ENCODE measurements around the gene GORASP1.

GRCh38 chr3:39148435-39149058, 41.1 kb upstream of the GORASP1 start:
- no peak for TF ChIP-seq CTCF (IDR thresholded peaks at IDR 0.05 in 8 of 11, conservative IDR thresholded peaks at IDR 0.05 in 3 of 11)
- no peak for TF ChIP-seq POLR2A (IDR thresholded peaks at IDR 0.05)

Measured in spleen (tissue), 7 donors.